NCI-H187 (cell line): Measurements from ENCODE around the gene DOC2B.

Experiments used
- DNase-seq, 2 experiments: peaks; one replicate each; lab custom pipeline; 2025; lab: John Stamatoyannopoulos, UW

Gene DOC2B

DNA sequence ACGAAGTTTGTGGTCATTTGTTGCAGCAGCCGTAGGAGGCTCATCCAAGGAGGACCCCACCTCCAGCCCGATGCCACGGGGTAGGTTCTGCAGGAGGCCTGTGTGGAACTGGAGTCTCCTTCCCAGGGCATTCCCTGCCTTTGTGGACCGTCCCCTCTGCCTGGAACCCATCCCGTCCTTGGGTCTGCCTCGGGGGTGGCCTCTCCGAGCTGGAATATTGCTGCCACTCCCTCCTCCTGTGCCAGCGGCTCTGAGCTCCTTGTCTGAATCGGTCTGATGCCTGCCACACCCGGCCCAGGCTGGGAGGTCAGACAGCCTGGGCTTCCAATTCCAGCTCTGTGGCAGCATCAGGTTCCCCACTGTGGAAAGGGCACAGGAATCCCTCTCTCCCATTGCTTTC lies 18.8 kb downstream of the DOC2B start:
- DNase-seq, result no peak

DNA sequence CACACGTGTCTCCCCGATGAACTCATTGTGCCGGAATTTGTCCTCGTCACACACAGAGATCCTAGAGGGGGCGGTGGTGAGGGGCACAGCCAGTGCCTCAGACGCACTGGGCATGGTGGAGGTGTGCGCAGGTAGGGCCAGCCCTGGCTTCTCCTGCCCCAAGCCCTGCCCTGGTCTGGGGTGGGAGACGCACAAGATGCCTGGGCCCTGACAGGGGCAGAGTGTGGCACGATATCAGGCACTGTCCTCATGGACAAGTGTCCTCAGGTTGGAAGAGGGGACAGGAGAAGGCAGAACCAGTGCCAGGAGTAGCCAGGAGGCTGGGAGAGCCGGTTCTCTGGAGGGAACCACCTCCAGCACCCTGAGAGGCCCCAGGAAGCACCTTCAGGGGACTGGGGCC lies 20.0 kb downstream of the DOC2B start:
- DNase-seq, result no peak

DNA sequence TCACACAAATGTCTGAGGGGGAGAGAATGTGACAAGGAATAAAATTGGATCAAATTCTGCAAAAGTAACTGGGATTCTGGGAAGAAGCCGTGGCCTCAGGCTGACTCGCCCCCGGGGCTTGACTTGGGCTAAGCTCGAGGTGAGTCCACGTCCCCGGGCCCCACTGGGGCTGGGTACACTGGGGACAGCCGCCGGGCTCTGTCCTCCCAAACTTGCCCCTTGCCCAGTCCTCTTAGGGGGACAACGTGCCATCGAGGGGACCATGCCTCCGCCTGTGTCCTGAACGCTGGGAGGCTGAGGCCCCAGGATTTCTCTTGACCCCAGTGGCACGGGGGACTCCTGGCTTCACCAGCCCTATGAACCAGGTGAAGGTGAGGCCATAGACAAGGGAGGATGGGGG lies 21.1 kb downstream of the DOC2B start:
- no peak for DNase-seq

DNA sequence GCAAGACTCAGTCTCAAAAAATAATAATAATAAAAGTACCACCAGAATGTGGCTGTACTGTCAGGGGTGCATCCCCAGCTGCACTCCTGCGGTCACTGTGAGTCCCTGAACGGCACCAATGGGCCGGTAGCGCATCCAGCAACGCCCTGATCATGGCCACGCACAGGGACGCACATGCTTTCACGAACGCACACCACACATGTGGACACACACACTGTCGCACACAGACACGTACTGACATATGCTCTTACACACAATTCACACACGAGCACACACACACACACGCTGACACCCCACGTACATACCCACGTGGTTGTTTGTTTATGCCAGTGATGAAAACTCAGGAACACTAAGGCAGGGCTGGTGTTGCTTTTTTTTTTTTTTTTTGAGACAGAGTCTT lies 21.8 kb downstream of the DOC2B start:
- no peak for DNase-seq

DNA sequence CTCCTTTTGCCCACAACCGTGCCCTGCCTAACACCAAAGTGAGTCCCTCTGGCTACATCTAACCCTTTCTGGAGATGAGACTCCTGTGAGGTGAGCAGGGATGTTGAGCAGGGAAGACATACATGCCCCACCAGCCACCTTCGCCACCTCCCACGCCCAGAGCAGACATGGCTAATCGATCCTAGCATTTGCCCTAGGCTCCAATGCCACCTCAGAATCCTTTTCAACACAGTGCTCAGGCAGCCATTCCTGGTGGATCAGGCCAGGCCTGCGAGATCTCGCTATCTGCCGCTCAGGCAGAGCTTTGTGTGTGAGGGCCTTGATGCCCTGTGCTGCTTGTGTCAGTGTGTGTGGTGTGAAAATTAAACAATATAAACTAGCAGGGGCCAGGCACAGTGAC lies 23.1 kb downstream of the DOC2B start:
- DNase-seq, result no peak

DNA sequence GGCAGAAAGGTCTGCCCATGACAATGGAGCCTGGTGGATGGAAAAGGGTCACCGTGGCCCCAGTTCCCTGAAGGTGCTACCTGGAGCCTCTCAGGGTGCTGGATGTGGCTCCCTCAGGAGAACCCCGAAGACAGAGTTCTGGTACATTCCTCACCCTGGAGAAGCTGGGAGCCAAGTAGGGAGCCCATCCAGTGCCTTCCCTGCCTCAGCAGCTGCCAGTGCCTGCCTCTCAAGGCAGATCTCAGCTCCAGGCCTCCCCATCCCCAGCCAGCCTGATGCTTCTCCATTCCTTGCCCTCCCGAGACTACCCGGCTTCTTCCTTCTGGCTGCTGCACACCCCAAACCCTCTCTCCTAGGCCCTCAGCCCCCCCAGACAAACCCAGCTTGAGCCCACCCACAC lies 23.5 kb downstream of the DOC2B start:
- DNase-seq, result no peak

DNA sequence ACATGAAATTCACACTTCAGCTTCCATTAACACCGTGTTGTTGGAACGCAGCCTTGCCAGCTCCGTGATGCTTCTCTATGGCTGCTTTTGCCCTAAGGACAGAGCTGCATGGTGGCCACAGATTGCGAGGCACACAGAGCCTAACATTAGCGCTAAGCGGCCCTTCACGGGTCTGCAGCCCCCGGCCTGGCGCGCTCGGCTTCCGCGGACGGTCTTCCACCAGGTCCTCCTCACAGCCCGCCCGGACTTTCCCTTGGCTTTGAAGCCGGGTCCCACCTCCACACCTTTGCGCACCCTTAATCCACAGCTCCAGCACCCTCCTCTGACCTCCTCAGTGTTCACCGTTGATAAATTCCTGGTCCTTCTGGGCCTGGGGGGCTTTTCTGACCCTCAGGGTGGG lies 24.5 kb downstream of the DOC2B start:
- no peak for DNase-seq

DNA sequence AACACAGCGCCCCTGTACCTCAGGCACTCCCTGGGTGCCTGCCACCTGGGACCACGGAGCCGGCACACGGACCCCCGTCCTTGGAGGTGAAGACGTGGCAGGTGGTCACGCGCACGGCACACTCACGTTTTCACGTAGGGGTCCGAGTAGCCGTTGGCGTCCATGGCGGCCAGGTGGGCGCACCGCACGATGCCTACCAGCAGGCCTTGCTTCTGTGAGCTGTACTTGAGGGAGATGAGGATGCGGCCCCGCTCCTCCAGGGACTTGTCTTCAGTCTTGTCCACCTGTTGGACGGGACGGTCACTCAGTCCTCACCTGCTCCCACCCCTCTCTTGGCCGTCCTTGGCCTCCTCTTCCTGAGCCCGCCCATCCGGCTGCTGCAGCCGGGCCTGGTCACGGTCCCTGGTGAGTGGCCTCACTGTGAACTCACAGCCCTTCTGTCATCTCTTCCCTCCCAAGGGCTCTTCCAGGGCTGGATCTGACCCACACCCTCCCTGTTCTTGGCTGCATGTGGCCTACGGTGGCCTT lies 25.3 kb downstream of the DOC2B start:
- DNase-seq, result no peak

DNA sequence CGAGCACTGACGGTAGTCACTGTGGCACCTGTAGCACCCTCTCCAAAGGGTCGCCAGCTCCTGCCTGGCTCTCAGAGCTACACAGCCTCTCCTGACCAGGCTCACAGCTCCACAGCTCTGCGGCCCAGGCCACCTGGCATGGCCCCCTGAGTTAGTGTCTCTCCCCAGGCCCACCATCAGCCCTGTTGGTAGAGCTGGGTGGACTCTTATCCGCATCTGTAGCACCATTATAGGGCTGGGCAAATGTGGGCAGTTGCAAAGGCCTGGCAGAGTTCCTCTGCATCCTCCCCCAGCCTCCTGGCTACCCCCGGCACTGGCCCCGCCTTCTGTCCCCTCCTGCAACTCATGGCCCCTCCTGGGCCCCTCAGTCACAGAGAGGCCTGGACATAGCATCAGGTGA lies 25.9 kb downstream of the DOC2B start:
- no peak for DNase-seq

DNA sequence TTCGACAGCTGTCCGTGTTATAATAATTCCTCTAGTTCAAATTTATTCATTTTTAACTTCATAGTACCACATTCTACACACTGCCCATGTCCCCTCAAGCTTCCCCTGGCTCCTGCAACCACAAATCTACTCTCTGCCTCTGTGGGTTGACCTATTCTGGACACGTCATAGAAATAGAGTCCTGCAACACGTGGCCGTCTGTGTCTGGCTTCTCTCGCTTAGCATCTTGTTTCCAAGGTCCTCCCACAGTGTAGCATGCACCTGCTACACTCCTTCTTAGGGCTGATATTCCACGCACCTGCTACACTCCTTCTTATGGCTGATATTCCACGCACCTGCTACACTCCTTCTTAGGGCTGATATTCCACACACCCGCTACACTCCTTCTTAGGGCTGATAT lies 27.6 kb downstream of the DOC2B start:
- no peak for DNase-seq

DNA sequence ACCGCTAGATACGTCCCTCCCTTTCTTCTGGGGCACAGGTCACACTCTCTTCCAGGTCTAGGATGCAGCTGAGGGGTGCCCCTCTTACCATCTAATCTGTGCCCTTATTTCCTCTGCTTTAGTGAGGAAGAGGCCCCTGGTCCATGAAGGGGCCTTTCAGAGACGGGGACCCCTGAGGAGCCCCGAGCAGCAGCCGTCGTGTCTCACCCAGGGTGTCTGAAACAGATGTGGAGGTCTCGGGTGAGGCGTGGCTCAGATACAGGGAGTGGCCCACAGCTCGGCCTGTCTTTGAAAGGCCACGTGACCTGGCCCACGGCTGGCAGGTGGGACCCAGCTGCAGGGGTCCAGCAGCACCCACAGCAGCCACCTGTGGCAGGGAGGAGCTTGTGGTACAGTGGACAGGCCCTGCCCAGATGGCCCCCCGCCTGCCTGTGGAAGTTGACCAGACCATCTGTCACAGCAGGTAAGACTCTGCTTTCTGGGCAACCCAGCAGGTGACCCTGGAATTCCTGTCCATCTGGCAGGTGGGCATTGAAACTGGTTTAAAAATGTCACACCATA lies 28.5 kb downstream of the DOC2B start:
- DNase-seq, result no peak

DNA sequence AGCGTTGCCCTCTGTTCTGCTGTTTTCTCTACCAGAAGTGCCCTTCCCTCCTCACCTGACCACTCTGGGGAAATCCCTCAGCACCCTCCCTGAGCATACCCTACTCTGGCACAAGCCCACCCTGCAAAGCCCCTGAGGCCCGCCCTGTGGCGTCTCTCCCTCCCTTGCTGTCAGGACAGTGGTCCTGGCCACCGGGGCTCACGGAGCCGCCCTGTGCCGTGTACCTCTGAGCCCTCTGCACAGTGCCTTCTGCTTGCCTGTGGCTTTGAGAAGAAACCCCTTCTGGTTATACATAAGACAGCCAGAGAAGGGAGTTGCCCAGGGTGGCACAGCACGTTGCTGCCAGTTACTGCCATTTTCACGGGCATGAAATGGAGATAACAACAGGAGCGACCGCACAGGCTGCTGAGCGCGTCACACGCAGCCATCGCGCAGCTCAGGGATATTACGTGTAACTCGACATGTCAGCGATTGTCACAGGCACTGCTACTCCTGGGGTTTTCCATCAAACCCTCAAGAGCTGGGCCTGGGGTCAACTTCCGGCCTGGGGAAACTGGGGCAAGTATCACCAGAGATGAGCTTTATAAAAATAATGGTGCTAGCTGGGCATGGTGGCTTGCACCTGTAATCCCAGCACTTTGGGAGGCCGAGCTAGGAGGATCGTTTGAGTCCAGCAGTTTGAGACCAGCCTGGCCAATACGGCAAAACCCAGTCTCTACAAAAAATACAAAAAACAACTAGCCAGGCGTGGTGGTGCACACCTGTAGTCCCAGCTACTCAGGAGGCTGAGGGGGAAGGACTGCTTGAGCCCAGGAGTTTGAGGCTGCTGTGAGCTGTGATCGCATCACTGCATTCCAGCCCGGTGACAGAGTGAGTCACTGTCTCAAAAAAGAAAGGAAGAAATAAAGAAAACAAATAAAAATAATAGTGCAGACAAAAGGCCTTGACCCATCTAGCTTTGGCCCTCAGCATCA lies 29.3 kb downstream of the DOC2B start:
- no peak for DNase-seq

DNA sequence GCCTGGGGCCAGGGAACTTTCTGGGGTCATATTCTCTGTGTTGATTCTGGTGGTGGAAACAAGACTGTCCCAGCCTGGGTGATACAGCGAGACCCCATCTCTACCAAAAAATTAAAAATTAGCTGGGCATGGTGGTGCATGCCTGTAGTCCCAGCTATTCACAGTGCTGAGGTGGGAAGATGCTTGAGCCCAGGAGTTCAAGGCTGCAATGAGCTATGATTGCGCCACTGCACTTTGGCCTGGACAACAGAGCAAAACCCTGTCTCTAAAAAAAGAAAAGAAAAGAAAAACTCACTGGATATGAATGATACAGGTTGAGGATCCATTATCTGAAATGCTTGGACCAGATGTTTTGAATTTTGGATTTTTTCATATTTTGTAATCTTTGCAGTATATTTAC lies 30.4 kb downstream of the DOC2B start:
- DNase-seq, result no peak

DNA sequence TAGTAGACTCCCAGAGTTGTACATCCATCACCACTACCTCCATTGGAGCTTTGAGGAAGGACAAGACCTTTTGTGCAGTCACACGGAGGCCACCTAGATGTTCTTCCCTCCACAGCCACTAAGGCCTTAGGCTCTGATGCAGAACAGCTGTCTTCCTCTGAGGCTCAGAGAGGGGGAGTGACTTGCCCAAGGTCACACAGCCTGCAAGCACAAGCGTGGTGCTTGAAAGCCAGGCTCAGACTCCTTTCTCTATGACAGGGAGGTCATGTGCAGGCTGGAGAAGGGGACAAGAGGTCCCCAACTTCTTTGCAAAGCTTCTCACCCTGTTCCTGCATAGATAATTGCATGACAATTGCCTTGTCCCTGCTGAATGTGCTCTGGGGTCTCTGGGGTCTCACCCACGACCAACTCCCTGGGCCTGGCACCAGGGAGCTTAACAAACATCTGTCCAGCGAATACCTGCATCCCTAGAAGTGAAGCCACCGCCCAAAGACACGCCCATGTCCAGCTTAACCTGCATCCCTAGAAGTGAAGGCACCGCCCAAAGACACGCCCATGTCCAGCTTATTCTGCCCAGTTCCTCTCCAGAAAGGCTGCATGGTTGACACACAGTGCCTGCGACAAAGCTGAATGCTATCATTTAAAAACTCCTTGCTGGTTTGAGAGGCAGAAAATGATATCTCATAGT lies 31.4 kb downstream of the DOC2B start:
- DNase-seq, result no peak

DNA sequence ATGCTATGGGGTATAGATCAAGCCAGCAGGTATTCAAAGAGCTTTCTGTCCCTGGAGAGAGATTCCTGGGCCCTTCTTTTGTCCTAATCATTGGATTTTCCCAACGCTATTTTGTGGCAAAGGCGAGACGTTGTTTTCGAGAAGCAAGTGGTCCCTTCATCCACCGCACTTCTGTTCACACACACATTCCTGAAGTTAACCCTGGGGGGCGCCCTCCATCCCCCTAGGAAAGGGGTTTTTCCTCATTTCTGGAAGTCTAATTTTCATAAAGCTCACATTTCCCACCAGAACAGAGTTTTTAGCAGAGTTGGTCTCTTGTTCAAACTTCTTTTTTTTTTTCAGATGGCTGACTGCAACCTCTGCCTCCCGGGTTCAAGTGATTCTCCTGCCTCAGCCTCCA lies 32.2 kb downstream of the DOC2B start:
- DNase-seq, result no peak

DNA sequence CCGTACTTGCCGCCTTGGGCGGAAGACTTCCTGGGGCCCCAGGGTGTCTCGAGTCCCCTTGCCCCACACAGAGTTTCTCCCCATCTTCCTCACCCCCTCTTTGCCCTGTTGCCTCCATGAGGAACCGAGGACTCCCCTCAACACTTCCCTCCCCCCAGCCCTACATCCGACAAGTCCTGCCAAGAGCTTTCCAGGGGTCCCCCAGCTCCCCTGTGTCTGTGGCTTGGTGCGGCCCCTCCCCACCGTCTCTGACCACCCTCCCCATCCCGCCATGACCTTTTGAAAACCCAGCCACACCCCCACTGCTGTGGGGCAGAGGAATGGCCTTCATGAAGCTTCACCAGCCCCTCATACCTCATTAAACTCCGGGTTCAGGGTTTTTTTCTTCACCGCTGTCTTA lies 32.7 kb downstream of the DOC2B start:
- DNase-seq, result no peak

DNA sequence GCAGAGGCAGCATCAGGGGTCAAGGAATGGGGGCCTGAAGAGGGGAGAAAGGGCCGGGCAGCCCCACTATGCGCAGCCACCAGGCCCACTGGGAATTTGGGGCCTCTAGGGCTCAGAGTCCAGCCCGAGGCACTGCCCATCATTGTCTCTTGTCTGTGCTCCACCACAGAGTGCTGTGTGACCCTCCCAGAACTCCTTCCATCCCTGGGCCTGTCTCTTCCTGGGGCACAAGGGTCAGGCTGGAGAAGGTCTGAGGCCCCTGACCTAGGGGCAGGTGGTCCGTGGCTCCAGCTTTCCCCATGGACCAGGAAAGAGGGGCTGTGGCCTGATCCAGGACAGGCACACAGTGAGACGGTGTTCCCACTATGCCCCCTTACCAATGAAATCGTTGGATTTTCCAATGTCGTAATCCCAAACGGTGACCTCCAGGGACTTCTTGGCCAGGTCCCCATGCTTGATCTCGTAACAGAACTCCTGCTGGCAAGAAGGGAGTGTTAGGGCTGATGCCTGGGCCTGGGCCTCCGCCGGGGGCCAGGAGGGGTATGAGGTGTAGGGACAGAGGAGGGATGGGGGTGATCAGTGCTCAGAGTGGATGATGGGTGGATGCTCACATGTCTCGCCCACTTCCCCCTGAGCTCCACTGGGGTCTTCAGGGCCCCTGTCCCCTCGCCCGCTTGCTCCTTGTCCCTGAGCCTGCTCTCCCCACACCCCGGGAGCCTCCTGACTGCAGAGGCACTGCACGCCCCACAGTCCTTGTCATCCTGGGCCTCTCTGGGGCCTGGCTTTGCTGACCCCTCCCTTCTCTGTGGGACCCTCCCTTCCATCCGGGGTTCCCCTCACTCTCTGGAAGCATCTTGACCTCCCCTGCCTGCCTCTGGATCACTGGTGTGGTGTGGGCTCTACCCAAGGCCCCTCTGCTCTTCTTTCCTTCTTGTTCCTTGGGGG lies 33.4 kb downstream of the DOC2B start:
- DNase-seq, result no peak

DNA sequence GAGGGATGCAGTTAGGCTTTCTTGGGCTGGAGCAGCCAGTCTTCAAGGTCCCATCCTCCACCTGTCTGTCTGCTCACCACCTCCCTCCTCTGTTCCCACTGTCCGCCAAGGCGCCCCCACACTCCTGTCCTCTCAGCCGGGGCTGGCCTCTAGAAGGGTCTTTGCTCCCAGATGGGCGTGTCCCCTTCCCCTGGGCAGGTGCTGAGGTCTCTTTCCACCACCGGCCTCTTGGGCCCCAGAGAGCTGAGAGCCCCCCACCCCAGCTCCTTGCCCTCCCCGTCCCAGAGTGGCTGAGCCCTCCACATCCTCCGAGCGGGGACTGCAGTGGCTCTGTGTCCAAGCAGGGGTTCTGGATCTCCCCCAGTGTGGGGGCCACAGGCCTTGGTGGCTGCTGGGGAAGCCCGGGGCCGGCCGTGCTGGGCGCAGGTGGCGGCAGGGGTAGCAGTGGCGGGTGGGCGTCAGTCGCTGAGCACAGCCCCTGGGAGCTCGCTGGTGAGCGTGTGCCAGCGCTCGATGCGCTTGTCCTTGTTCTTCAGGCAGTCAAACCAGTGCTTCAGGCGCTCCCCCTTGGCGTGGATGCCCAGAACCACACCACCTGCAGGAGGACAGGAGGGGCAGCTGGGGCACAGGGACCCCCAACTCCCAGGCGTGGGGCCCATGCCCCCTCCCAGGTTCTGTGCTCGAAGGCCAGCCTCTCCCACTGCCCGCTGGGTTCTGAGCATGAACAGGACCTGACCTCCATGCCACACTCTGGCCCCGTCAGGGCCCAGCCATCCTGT lies 34.3 kb downstream of the DOC2B start:
- no peak for DNase-seq

DNA sequence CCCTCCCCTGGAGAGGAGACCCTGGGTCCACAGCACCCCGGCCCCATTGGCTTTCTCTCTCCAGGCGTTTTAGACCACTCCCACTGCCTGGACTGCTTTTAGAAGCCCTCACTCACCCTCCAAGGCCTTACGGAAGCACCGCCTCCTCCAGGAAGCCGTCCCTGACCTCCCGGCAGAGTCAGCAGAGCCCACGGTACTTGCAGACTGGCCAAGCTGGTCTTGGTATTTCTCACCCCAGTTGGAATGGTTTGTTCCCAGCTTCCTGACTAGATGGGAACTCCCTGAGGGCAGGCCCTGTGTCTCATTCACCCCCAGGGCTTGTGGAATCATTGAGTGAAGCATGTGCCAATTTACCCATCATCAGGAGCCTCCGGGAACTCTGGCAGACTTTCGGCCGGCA lies 34.9 kb downstream of the DOC2B start:
- no peak for DNase-seq

DNA sequence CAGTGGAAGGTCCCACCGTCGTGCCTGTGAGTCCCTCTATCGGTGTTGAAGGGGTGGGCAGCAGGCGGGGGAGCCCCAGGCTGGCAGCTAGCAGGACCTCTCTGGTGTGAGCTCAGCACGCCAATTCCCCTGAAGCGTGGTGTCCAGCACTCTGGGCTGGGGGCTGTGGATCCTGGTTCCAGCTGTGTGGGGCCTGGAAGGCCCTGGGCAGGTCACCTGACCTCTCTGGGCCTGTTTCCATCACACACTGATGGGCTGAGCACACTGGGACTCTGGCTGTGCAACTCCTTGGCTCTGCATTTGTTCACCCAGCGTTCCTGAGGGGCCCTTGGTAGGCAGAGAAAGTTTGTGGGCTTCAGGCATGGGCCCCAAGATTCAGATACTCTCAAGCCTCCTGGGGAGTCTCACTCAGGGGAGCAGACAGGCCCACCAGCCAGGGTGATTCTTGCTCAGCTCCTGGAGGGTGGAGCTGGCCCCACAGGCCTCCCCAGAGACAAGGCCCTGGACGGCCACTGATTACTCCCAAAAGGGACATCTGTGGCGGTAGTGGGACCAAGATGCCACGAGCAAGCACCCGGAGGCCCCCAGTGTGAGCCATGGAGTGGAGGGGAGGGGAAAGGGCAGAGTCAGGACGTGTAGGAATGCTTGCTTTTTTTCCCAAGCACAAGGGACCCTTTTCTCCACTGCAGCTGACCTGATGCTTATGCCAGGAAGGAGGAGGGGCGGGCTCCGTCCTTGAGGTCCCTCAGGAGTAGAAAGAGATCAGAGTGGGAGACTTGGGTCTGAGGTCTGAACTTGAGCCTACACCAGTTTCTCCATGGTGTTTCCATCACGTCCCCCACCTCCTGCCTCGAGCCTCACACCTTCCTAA lies 35.5 kb downstream of the DOC2B start:
- no peak for DNase-seq
